HepG2 (cell line): Measurements from ENCODE around the gene MYO1B. TPM values are rescaled to one million over a fixed set of nuclear protein-coding genes. Genes with fewer than 3 reads are reported as not detected.

Experiments used
- ATAC-seq: fragments of 200-7000 bp; cut with Tn5 transposase; 3 replicates; pipeline ENCODE4 v1.9.1; 2020; ENCODE audit warnings: mild to moderate bottlenecking, moderate library complexity
- BruUV-seq: library from RNA; stranded (reverse); fragments of 400-500 nt; replicated peaks from 2 replicates; lab custom pipeline; 2021; lab: Mats Ljungman, UMichigan
- CTCF ChIA-PET: fragments of 300-600 bp; formaldehyde crosslinking; extraction: SDS; loops from one replicate; lab custom pipeline; 2021; ENCODE audit warnings: low total read pairs, inconsistent platforms, low intra/inter-chr PET ratio; lab: Yijun Ruan, JAX
- POLR2A ChIA-PET: fragments of 350-600 bp; sonication (Branson Sonifier 250); formaldehyde crosslinking; loops from one replicate; lab custom pipeline; 2020; ENCODE audit warnings: antibody characterized with exemption, inconsistent platforms; lab: Yijun Ruan, JAX
- DNase-seq: peaks from one replicate; pipeline ENCODE4 v3.0.0-alpha.2; 2015; ENCODE audit warnings: low spot score
- FAIRE-seq: peaks from 3 replicates; lab custom pipeline; 2011; peaks lifted over from hg19 to GRCh38; lab: Jason Lieb, UNC
- H2AFZ ChIP-seq: one replicate; pipeline ENCODE4 v1.6.1; 2011; ENCODE audit warnings: low read length, inconsistent platforms
- H3K27ac ChIP-seq: fragments of 300-600 bp; 3 replicates; pipeline ENCODE4 v1.8.0; 2011; ENCODE audit warnings: mixed run types, mild to moderate bottlenecking, mixed read lengths, low read length, inconsistent platforms; ENCODE audit not compliant: insufficient read depth; ENCODE audit errors: extremely low read length
- H3K27me3 ChIP-seq, 2 experiments: fragments of 200-600 bp in 1 of 2; 2 replicates in 1 of 2; 3 replicates in 1 of 2; pipeline versions ENCODE4 v1.6.0 to v1.8.0; 2011; ENCODE audit warnings: low read length in 2 of 2, mild to moderate bottlenecking in 2 of 2, moderate library complexity in 2 of 2, inconsistent platforms in 1 of 2; ENCODE audit not compliant: insufficient read depth in 2 of 2, control insufficient read depth in 1 of 2
- H3K36me3 ChIP-seq, 2 experiments: fragments of 200-600 bp in 1 of 2; replicated peaks in 1 of 2; 2 replicates in 1 of 2; 3 replicates in 1 of 2; pipeline versions ENCODE4 v1.5.1 to v1.8.0; 2011; ENCODE audit warnings: low read length in 2 of 2, inconsistent platforms in 1 of 2; ENCODE audit not compliant: insufficient read depth in 2 of 2, control insufficient read depth in 1 of 2
- H3K4me1 ChIP-seq: 2 replicates; pipeline ENCODE4 v1.5.1; 2012; ENCODE audit warnings: low read length, inconsistent platforms; ENCODE audit not compliant: insufficient read depth
- H3K4me2 ChIP-seq: 2 replicates; pipeline ENCODE4 v1.6.0; 2011; ENCODE audit warnings: low read depth, low read length, inconsistent platforms
- H3K4me3 ChIP-seq, 3 experiments: fragments of 200-600 bp in 1 of 3; sonication (generic), shearing (Covaris generic) in 1 of 3; replicated peaks in 1 of 3; 2 replicates each; pipeline ENCODE4 v1.5.1; 2011 to 2016; ENCODE audit warnings: low read length in 3 of 3, inconsistent platforms in 2 of 3, low read depth in 2 of 3, mild to moderate bottlenecking in 2 of 3, control low read depth in 1 of 3, mixed read lengths in 1 of 3; ENCODE audit not compliant: insufficient read depth in 1 of 3
- H3K79me2 ChIP-seq: one replicate; pipeline ENCODE4 v1.6.1; 2011; ENCODE audit warnings: low read length, inconsistent platforms; ENCODE audit not compliant: insufficient read depth
- H3K9ac ChIP-seq: 2 replicates; pipeline ENCODE4 v1.6.0; 2011; ENCODE audit warnings: mild to moderate bottlenecking, low read depth, low read length, inconsistent platforms; ENCODE audit not compliant: insufficient read depth
- H3K9me3 ChIP-seq: 2 replicates; pipeline ENCODE4 v1.5.1; 2012; ENCODE audit warnings: mild to moderate bottlenecking, low read length
- H4K20me1 ChIP-seq: 2 replicates; pipeline ENCODE4 v1.6.0; 2011; ENCODE audit warnings: inconsistent platforms, mild to moderate bottlenecking, low read length, moderate library complexity; ENCODE audit not compliant: insufficient read depth
- AKNA ChIP-seq: sonication (generic); formaldehyde crosslinking; IDR thresholded peaks from 2 replicates; pipeline ENCODE4 v1.4.0; 2020; ENCODE audit warnings: missing genetic modification reagents, borderline replicate concordance
- GATAD2A ChIP-seq: IDR thresholded peaks from 2 replicates; pipeline ENCODE4 v1.6.1; 2016
- KIAA2018 ChIP-seq: sonication (generic); formaldehyde crosslinking; IDR thresholded peaks from 2 replicates; pipeline ENCODE4 v1.5.0; 2020; ENCODE audit warnings: mild to moderate bottlenecking, missing genetic modification reagents, borderline replicate concordance
- NFKBIZ ChIP-seq: IDR thresholded peaks from 2 replicates; pipeline ENCODE4 v1.6.1; 2018; ENCODE audit warnings: missing genetic modification reagents, missing compliant biosample characterization
- RNF2 ChIP-seq: fragments of 450-650 bp; conservative IDR thresholded peaks from 2 replicates; pipeline ENCODE4 v1.6.1; 2016; ENCODE audit warnings: low read depth
- SATB2 ChIP-seq: sonication (generic); formaldehyde crosslinking; IDR thresholded peaks from 2 replicates; pipeline ENCODE4 v1.5.0; 2020; ENCODE audit warnings: missing genetic modification reagents
- SRY ChIP-seq: sonication (generic); formaldehyde crosslinking; IDR thresholded peaks from 2 replicates; pipeline ENCODE4 v1.8.0; 2022; ENCODE audit warnings: mild to moderate bottlenecking, missing genetic modification reagents
- ZNF280D ChIP-seq: sonication (generic); formaldehyde crosslinking; IDR thresholded peaks from 2 replicates; pipeline ENCODE4 v1.5.1; 2020; ENCODE audit warnings: mild to moderate bottlenecking, missing genetic modification reagents
- ZNF83 ChIP-seq: sonication (generic); formaldehyde crosslinking; IDR thresholded peaks from 2 replicates; pipeline ENCODE4 v1.4.0; 2020; ENCODE audit warnings: missing genetic modification reagents, mild to moderate bottlenecking, borderline replicate concordance
- WGBS: methylation state at CpG from one replicate; pipeline ENCODE4 v1.1.6; 2017; ENCODE audit warnings: low lambda C conversion rate; 5-methylcytosine and 5-hydroxymethylcytosine counted together
- in situ Hi-C: cut with HindIII; loops from 2 replicates; pipeline ENCODE4 v1.10.0; 2017; ENCODE audit warnings: low pct_unique_long_range_greater_than_20kb; ENCODE audit not compliant: extremely low pct_ligation_motif_present
- intact Hi-C: fragments of 100-400 bp; cut with micrococcal nuclease; formaldehyde crosslinking; loops from one replicate; pipeline ENCODE4 v1.10.0; 2022; ENCODE audit not compliant: unreplicated experiment
- polyA plus RNA-seq, 8 experiments: library from polyadenylated mRNA; depleted of rRNA in 3 of 8; stranded (reverse) in 7 of 8; unstranded in 1 of 8; fragments of >200 nt; fragmentation: Illumina TruSeq in 4 of 8; extraction: Trizol in 4 of 8; gene quantifications; 2 replicates each; pipeline versions ENCODE4 v1.2.1 to v1.2.3, GENCODE V29; 2011 to 2016; ENCODE audit warnings: low read depth in 4 of 8, missing spikeins in 1 of 8, mixed read lengths in 1 of 8; ENCODE audit not compliant: insufficient read depth in 1 of 8
- total RNA-seq, 5 experiments: library from RNA; depleted of rRNA; stranded (reverse); fragments of >200 nt; fragmentation: Illumina TruSeq; extraction: Trizol; gene quantifications; 2 replicates each; pipeline ENCODE4 v1.2.3, GENCODE V29; 2016; ENCODE audit warnings: low read depth in 1 of 5

The MYO1B gene
- total and polyA plus RNA-seq, 2 of the 13 experiments (the other 11 are each of a cell fraction or from before 2014, with no cell fraction given), result 36.9 to 89.8 TPM

- in situ Hi-C loops (no loop called here), intact Hi-C loops (no loop called here)
- no TSS peak for BruUV-seq
- no peak overlapping the region for H2AFZ ChIP-seq
- no peak overlapping the region for H3K4me3 ChIP-seq
- DNase-seq (no peak), ATAC-seq (no peak), FAIRE-seq (no peak)
- ChIA-PET POLR2A (no interaction called here), CTCF (no interaction called here)
- 0% methylated on average over 1 of the region's 1 CpG for WGBS
- H3K9me3 ChIP-seq, result peaks cover 6% of the 10 kb centered on the region; the same call in 1 of the 2 replicates
- no peaks in the 10 kb centered on the region for H4K20me1 ChIP-seq
- H3K27me3 ChIP-seq, result no peaks in the 10 kb centered on the region
- H3K4me2 ChIP-seq, result no peak overlapping the region
- H3K79me2 ChIP-seq, result no peaks in the 10 kb centered on the region
- H3K9ac ChIP-seq, result no peak overlapping the region
- no peaks in the 10 kb centered on the region for H3K36me3 ChIP-seq
- H3K4me1 ChIP-seq, result no peaks in the 10 kb centered on the region
- no peak overlapping the region for H3K27ac ChIP-seq
- TF ChIP-seq KIAA2018 (CRISPR knock-in tag) (no peak), SATB2 (CRISPR knock-in tag) (no peak), NFKBIZ (CRISPR knock-in tag) (no peak), ZNF83 (CRISPR knock-in tag) (no peak), GATAD2A (CRISPR knock-in tag) (no peak), AKNA (no peak), ZNF280D (CRISPR knock-in tag) (no peak), SRY (no peak), RNF2 (no peak)
Measured at GRCh38 chr2:191209340-191209739, 35.9 kb upstream of the MYO1B start.
